GM21529 (cell line): ENCODE results near the gene CCR5AS.
A peak's percentile ranks its signal among the peaks of the same experiment; 100 is the strongest.
"Not testable (repeated sequence)": the region's sequence is repeated elsewhere in the genome, so short reads cannot be mapped to it uniquely, and the experiment has no call there.

Experiments
- ATAC-seq: cut with Tn5 transposase; IDR thresholded peaks from one replicate; pipeline ENCODE4 v1.9.1; 2021; ENCODE audit not compliant: unreplicated experiment

Gene CCR5AS

DNA sequence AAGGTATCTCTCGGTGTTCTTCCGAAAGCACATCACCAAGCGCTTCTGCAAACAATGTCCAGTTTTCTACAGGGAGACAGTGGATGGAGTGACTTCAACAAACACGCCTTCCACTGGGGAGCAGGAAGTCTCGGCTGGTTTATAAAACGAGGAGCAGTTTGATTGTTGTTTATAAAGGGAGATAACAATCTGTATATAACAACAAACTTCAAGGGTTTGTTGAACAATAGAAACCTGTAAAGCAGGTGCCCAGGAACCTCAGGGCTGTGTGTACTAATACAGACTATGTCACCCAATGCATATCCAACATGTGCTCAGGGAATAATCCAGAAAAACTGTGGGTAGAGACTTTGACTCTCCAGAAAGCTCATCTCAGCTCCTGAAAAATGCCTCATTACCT lies 48.4 kb downstream of the CCR5AS start:
- no peak for ATAC-seq

DNA sequence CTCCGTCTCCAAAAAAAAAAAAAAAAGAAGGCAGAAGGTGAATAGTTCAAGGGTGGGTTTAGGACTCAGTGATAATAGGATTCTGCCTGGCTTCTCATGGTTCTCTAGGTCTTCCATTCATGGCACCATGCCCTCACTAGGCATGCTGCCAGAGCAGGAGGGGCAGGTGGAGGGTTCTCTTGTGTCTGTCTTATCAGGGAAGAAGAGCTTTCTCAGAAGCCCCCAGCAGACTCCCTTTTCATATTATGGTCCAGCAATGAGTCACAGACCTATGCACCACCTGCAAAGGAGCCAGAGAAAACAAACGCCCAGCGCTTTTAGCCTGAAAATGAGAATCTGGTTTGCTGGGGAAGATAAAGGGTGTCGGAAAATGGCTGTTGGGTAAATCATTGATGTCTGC lies 50.0 kb downstream of the CCR5AS start:
- ATAC-seq = no peak

DNA sequence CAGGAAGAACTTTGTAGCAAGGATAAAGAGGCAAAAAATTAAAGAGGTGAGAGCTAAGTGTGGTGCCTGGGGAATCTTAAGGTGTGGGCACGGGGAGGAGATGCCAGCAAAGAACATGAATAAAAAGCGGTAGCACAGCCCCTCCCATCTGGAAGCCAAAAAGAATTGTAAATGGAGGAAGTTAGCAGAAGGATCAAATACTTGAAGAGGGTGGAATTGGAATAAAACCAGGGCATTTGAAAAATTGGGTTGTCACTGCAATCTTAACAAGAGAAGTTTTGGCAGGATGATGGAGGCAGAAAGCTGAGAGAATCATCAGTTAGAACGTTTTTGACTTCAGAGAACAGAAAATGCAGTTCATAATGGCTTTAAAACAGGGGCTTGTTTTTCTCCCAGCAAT lies 50.6 kb downstream of the CCR5AS start:
- no peak for ATAC-seq

GRCh38 chr3:46354984-46355383 lies 51.9 kb downstream of the CCR5AS start:
- no peak for ATAC-seq

DNA sequence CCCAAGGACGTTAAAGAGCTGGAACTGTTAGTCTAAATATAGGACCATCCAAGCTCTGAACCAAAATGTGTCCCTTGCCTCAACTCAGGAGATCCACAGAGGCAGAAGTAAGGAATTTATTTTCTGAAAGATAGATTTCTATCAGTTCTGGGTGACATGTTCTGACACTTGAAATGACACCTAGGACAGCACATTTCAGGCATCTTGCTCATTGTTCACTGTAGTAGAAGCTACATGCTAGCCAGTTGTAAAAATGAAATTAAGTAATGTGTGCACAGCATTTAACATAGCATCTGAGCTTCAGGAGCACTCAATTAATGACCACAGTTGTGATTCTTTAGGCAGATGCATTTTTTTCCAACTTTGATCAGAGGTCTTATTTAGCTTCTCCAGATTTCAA lies 52.4 kb downstream of the CCR5AS start:
- ATAC-seq = no peak

DNA sequence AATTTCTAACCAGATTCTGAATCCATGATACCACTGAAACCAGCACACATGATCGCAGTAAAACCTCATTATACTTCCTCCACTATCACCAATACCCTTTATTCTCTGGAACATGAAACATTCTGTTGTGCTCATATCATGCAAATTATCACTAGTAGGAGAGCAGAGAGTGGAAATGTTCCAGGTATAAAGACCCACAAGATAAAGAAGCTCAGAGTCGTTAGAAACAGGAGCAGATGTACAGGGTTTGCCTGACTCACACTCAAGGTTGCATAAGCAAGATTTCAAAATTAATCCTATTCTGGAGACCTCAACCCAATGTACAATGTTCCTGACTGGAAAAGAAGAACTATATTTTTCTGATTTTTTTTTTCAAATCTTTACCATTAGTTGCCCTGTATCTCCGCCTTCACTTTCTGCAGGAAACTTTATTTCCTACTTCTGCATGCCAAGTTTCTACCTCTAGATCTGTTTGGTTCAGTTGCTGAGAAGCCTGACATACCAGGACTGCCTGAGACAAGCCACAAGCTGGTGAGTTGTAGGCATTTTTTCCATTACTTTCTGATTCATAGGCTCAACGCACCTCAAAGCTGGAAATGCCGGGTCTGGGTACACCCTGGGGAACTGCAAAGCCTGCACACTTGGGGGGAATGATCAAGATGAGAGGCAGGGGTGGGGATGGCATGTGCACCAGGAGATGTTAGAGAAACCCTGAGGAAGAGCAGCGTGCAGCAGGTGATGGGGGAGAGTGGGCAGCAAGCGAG lies 53.0 kb downstream of the CCR5AS start, which contains the start of gene CCR2:
CCR2 (plus strand) TSS at position 465 of the 764 bp plus-strand sequence. CDS start 3,417 bp downstream, outside the sequence.
- no peak for ATAC-seq

- ATAC-seq = no peak
These were observed 53.8 kb downstream of the CCR5AS start for GRCh38 chr3:46353090-46353489.

DNA sequence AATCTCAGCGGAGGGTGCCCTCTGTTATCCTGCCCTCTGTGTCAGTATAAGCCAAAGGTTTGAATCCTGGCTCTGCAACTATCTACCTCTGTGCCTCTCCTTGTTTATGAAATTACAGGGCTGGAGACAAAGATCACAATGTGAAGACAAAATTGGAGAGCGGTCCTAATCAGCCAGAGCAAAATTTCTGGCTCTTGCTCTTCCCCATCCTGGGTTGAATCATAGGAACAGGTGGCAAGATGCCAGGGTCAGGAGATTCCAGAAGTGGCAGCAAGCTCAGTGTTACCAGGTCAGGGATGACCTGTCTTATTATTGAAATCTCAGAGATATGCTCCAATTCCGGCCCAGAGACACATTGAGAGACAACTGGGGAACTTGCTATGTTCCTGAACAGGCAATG lies 55.2 kb downstream of the CCR5AS start:
- no peak for ATAC-seq

- peak; percentile 40 for ATAC-seq
These were observed 56.7 kb downstream of the CCR5AS start for GRCh38 chr3:46350262-46350565.

- ATAC-seq = peak; percentile 79
These were observed 57.2 kb downstream of the CCR5AS start for GRCh38 chr3:46349484-46350261.

DNA sequence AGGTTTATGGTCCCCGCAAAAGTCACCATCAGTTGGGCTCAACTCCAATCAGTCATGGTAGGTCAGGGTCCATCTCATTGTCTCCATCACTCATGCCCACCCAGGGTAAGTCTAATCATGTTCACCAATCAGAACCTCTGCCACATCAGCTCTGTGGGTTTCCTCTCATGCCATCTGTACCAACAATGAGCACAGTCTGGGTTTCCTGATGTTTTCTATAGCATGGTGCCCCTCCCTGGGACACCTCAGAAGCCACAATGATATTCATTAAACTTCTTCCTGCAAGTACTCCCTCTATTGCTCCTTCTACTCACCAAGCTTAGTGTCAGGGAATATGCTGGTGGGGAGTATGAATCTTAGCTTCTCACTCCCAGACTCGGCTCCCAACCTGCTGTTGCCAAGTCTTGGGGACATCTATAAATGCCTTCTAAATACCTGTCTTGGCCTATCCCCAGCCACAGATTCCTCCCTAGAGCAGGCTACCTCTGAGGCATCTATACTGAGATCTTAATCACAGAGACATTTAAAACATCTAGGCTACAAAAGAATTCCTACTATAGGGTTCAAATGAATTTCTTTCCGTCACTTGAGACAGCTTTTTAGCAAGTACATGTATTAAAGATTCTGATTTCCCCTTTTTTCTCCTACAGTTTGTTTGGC lies 57.9 kb downstream of the CCR5AS start:
- no peak for ATAC-seq

DNA sequence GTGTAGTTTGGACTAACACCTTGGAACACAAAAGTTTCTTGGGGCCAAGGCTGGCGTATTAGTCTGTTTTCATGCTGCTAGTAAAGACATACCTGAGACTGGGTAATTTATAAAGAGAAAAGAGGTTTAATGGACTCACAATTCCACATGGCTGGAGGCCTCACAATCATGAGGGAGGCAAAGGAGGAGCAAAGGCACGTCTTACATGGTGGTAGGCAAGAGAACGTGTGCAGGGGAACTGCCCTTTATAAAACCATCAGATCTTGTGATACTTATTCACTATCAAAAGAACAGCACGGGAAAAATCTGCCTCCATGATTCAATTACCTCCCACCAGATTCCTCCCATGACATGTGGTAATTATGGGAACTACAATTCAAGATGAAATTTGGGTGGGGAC lies 62.4 kb downstream of the CCR5AS start:
- ATAC-seq = no peak

- no peak for ATAC-seq
These were observed 68.0 kb downstream of the CCR5AS start for GRCh38 chr3:46338840-46339239.

GRCh38 chr3:46337911-46338310 lies 69.0 kb downstream of the CCR5AS start:
- no peak for ATAC-seq

DNA sequence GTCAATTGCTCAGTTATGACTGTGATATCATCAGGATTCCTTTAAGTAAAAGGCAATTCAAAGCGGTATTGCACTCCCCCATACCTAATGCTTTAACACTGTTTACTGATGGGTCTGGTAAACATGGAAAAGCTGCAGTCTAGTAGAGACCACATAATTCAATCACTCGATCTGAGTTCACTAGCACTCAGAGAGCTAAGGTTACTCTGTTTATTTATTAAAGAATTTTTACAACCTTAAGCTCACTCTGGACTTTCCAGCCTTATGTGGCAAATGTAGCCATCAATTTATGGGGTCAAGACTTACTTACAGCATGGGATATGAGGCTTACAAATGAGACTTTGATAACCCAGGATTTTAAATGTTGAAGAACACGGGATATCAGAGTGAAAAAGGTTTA lies 71.3 kb downstream of the CCR5AS start:
- ATAC-seq = no peak

GRCh38 chr3:46334741-46335478 lies 72.0 kb downstream of the CCR5AS start:
- no peak for ATAC-seq

DNA sequence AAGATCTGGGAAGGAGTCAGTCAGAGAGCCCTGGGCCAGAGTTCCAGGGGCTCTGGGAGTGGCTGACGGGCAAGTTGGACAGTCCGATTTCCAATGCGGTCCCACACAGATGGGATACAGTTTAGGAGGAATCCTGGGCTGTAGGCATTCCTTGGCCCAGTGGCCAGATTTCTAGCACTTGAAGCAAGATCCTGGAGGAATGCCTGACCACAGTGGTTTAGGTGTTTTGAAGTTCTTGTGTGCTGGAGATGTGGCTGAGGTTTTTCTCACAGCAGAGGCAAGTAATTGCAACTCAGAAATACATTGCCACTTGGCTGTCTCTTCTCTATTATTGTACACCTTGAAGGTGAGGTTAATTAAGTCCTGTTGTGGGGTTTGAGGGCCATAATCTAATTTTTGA lies 76.2 kb downstream of the CCR5AS start:
- ATAC-seq = not testable (repeated sequence)

- ATAC-seq = no peak
These were observed 81.1 kb downstream of the CCR5AS start for GRCh38 chr3:46325645-46326300.

GRCh38 chr3:46324036-46324435 lies 82.8 kb downstream of the CCR5AS start:
- no peak for ATAC-seq

DNA sequence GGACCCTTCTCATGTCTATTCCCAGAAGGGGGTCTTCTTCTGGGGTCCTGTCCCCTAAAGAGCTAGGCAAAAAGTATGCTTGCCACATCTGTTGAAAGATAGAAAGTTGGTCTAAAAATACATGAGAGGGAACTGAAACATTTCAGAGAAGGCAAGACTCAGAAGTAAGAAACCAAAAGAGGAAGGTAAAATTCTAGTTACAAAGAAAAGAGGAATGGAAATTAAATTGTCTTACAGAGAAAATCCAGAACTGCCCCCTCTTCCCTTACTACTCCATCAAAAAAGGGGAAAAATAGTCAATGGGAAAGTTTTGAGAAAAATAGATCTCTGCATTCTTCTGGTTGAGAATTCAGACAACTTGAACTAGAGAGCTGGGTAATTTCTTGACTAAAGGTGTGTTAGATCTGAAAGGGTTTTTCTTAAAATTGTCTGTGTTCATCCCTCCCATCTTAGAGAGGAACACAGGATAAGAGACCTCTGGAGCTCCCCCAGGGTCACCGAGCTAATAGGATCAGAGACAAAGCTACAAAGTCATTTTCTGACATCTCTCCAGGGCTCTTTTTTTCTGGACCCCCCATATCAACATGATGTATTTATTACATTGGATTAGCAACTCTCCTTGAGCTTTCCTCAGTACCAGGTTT lies 85.3 kb downstream of the CCR5AS start:
- ATAC-seq = peak; percentile 75
